Endothelial cell of umbilical vein (primary cell): ENCODE data around the gene NCS1.

Experiments used
- CTCF ChIP-seq, 2 donors: IDR thresholded peaks; 1 replicate in 1 of 2; 2 replicates in 1 of 2; pipeline ENCODE4 v1.5.1; 2011; ENCODE audit warnings: low read length in 2 of 2, mild to moderate bottlenecking in 2 of 2, moderate library complexity in 2 of 2, control low read depth in 1 of 2, inconsistent platforms in 1 of 2, low read depth in 1 of 2; ENCODE audit not compliant: insufficient read depth in 1 of 2; ENCODE audit errors: extremely low read depth in 1 of 2
- EZH2 ChIP-seq: IDR thresholded peaks from 2 replicates; pipeline ENCODE4 v1.6.1; 2012; ENCODE audit warnings: borderline replicate concordance, low read depth, mild to moderate bottlenecking, moderate library complexity, low read length, inconsistent platforms; ENCODE audit not compliant: severe bottlenecking
- FOS ChIP-seq: IDR thresholded peaks from 2 replicates; pipeline ENCODE4 v1.6.1; 2011; ENCODE audit warnings: mild to moderate bottlenecking, low read length, moderate library complexity, borderline replicate concordance; ENCODE audit not compliant: insufficient read depth
- MAX ChIP-seq: IDR thresholded peaks from 2 replicates; pipeline ENCODE4 v1.6.1; 2011; ENCODE audit not compliant: insufficient read depth, insufficient read length
- MYC ChIP-seq: IDR thresholded peaks from one replicate; pipeline ENCODE4 v1.6.1; 2011; ENCODE audit warnings: mild to moderate bottlenecking, low read depth, low read length
- POLR2A ChIP-seq: IDR thresholded peaks from 2 replicates; pipeline ENCODE4 v1.6.1; 2012; ENCODE audit warnings: low read depth, mild to moderate bottlenecking, control low read depth, low read length
- POLR2AphosphoS5 ChIP-seq: IDR thresholded peaks from 2 replicates; pipeline ENCODE4 v1.6.1; 2012; ENCODE audit warnings: low read depth, mild to moderate bottlenecking, control low read depth, low read length, moderate library complexity; ENCODE audit not compliant: insufficient read depth

GRCh38 chr9:130191068-130191748, 19.0 kb downstream of the NCS1 start:
- TF ChIP-seq CTCF (IDR thresholded peaks at IDR 0.05; ENCODE audit: extremely low read depth in 1 of 2, insufficient read depth in 1 of 2, low read depth in 1 of 2, low read length in 2 of 2): no peak
- no peak for TF ChIP-seq MAX
- no peak for TF ChIP-seq MYC
- TF ChIP-seq POLR2A: no peak
- TF ChIP-seq EZH2: no peak
- TF ChIP-seq POLR2AphosphoS5: no peak
- no peak for TF ChIP-seq FOS
